ENCODE measurements around the gene N4BP2L2. TPM values are rescaled to one million over a fixed set of nuclear protein-coding genes. Genes with fewer than 3 reads are reported as not detected.

The N4BP2L2 gene
- total and polyA plus RNA-seq, 2 of the 8 experiments (the other 6 are each of a cell fraction or from before 2014, with no cell fraction given): 14.6 to 67.6 TPM

- TF ChIP-seq, protein P1, sequence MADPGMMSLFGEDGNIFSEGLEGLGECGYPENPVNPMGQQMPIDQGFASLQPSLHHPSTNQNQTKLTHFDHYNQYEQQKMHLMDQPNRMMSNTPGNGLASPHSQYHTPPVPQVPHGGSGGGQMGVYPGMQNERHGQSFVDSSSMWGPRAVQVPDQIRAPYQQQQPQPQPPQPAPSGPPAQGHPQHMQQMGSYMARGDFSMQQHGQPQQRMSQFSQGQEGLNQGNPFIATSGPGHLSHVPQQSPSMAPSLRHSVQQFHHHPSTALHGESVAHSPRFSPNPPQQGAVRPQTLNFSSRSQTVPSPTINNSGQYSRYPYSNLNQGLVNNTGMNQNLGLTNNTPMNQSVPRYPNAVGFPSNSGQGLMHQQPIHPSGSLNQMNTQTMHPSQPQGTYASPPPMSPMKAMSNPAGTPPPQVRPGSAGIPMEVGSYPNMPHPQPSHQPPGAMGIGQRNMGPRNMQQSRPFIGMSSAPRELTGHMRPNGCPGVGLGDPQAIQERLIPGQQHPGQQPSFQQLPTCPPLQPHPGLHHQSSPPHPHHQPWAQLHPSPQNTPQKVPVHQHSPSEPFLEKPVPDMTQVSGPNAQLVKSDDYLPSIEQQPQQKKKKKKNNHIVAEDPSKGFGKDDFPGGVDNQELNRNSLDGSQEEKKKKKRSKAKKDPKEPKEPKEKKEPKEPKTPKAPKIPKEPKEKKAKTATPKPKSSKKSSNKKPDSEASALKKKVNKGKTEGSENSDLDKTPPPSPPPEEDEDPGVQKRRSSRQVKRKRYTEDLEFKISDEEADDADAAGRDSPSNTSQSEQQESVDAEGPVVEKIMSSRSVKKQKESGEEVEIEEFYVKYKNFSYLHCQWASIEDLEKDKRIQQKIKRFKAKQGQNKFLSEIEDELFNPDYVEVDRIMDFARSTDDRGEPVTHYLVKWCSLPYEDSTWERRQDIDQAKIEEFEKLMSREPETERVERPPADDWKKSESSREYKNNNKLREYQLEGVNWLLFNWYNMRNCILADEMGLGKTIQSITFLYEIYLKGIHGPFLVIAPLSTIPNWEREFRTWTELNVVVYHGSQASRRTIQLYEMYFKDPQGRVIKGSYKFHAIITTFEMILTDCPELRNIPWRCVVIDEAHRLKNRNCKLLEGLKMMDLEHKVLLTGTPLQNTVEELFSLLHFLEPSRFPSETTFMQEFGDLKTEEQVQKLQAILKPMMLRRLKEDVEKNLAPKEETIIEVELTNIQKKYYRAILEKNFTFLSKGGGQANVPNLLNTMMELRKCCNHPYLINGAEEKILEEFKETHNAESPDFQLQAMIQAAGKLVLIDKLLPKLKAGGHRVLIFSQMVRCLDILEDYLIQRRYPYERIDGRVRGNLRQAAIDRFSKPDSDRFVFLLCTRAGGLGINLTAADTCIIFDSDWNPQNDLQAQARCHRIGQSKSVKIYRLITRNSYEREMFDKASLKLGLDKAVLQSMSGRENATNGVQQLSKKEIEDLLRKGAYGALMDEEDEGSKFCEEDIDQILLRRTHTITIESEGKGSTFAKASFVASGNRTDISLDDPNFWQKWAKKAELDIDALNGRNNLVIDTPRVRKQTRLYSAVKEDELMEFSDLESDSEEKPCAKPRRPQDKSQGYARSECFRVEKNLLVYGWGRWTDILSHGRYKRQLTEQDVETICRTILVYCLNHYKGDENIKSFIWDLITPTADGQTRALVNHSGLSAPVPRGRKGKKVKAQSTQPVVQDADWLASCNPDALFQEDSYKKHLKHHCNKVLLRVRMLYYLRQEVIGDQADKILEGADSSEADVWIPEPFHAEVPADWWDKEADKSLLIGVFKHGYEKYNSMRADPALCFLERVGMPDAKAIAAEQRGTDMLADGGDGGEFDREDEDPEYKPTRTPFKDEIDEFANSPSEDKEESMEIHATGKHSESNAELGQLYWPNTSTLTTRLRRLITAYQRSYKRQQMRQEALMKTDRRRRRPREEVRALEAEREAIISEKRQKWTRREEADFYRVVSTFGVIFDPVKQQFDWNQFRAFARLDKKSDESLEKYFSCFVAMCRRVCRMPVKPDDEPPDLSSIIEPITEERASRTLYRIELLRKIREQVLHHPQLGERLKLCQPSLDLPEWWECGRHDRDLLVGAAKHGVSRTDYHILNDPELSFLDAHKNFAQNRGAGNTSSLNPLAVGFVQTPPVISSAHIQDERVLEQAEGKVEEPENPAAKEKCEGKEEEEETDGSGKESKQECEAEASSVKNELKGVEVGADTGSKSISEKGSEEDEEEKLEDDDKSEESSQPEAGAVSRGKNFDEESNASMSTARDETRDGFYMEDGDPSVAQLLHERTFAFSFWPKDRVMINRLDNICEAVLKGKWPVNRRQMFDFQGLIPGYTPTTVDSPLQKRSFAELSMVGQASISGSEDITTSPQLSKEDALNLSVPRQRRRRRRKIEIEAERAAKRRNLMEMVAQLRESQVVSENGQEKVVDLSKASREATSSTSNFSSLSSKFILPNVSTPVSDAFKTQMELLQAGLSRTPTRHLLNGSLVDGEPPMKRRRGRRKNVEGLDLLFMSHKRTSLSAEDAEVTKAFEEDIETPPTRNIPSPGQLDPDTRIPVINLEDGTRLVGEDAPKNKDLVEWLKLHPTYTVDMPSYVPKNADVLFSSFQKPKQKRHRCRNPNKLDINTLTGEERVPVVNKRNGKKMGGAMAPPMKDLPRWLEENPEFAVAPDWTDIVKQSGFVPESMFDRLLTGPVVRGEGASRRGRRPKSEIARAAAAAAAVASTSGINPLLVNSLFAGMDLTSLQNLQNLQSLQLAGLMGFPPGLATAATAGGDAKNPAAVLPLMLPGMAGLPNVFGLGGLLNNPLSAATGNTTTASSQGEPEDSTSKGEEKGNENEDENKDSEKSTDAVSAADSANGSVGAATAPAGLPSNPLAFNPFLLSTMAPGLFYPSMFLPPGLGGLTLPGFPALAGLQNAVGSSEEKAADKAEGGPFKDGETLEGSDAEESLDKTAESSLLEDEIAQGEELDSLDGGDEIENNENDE (IDR thresholded peaks at IDR 0.05; ENCODE audit: insufficient replicate concordance, low read length): peak; percentile 70
- TF ChIP-seq YY1 (IDR thresholded peaks at IDR 0.05; ENCODE audit: low read depth, low read length) (peak; percentile 99), E2F6 (IDR thresholded peaks at IDR 0.05) (no peak), TAF1 (IDR thresholded peaks at IDR 0.05; ENCODE audit: low read depth, low read length) (peak; percentile 74), SIX5 (IDR thresholded peaks at IDR 0.05; ENCODE audit: low read depth, low read length) (peak; percentile 88), SIRT6 (IDR thresholded peaks at IDR 0.05; ENCODE audit: low read length) (no peak), CTBP2 (IDR thresholded peaks at IDR 0.05; ENCODE audit: borderline replicate concordance, insufficient read depth, insufficient read length, low read length) (no peak), SP2 (IDR thresholded peaks at IDR 0.05; ENCODE audit: low read length) (no peak), JUND (IDR thresholded peaks at IDR 0.05; ENCODE audit: low read length) (no peak), NRF1 (IDR thresholded peaks at IDR 0.05; ENCODE audit: low read depth, low read length) (no peak), PHF8 (conservative IDR thresholded peaks at IDR 0.05; ENCODE audit: low read depth, low read length) (peak; percentile 58)
Observed at GRCh38 chr13:32538621-32539246, at the start of gene N4BP2L2 (continued).
